Activated T-helper 17 cell treated with anti-CD3 and anti-CD28 coated beads, Interleukin-2, amount 50 U/mL, for 72 hours (primary cell): ENCODE measurements around the gene IL11. TPM values are rescaled to one million over a fixed set of nuclear protein-coding genes. Genes with fewer than 3 reads are reported as not detected.

Experiments
- ATAC-seq: fragments of 150-1000 bp; cut with Tn5 transposase; replicated peaks from 2 replicates; pipeline ENCODE4 v1.10.0; 2021; ENCODE audit warnings: mild to moderate bottlenecking, moderate library complexity
- H3K27ac Mint-ChIP-seq: one replicate; pipeline ENCODE4 v1.8.0; 2022; ENCODE audit warnings: mixed read lengths
- H3K27me3 Mint-ChIP-seq: one replicate; pipeline ENCODE4 v1.8.0; 2022; ENCODE audit warnings: mixed read lengths
- H3K36me3 Mint-ChIP-seq: one replicate; pipeline ENCODE4 v1.8.0; 2022; ENCODE audit warnings: low read depth, mild to moderate bottlenecking, mixed read lengths
- H3K4me1 Mint-ChIP-seq: one replicate; pipeline ENCODE4 v1.8.0; 2022; ENCODE audit warnings: mixed read lengths
- H3K4me3 Mint-ChIP-seq: one replicate; pipeline ENCODE4 v1.8.0; 2022; ENCODE audit warnings: mild to moderate bottlenecking, mixed read lengths
- H3K9me3 Mint-ChIP-seq: one replicate; pipeline ENCODE4 v1.8.0; 2022; ENCODE audit warnings: mixed read lengths
- total RNA-seq, 2 donors: library from RNA; stranded (reverse); gene quantifications; one replicate each; pipeline ENCODE4 v1.2.3, GENCODE V29; 2022

The IL11 gene
- total RNA-seq, 2 donors from 2014 or later: 0.15 to 0.95 TPM

DNA sequence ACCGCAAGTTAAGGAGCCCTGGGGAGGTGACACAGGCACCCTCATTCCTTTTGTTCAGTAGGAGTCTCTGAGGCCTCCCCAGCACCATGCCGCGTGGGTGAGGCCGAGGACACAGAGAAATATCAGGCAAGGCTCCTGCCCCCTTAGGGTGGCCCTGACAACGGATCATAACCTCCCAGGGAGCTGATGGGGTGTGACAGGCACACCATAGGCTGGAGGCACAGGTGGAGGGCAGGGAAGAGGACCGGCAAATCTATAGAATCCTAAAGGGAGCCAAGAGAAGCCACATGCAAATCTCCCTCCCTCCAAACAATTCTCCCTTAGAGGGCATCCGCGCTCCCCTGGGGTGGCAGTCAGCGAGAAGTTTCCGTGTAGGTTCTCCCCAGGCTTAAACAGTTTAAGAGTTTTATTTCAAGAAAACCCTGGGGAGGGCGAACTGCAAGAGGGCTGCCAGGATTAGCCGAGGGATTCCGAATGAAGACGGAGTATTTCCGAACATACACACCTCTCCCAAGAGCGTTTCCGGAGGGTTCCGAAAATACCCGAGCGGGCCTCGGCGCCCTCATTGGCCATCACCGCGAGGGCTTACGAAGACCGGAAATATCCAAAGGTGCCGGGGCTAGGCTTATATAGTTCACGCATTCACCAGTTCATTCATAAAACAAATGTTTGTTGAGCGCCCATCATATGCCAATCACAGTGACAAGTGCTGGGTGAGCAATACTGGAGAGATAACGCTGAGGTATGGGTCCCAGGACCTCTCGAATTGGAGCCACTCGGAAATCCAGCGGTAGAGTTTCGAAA lies 14.9 kb upstream of the IL11 start:
- ATAC-seq: peak; percentile 86
- peak overlapping the region; percentile 100 for H3K4me3 Mint-ChIP-seq
- peaks cover 51% of the 10 kb centered on the region for H3K36me3 Mint-ChIP-seq
- peaks cover 22% of the 10 kb centered on the region for H3K4me1 Mint-ChIP-seq
- no peaks in the 10 kb centered on the region for H3K9me3 Mint-ChIP-seq
- peak overlapping the region; percentile 100 for H3K27ac Mint-ChIP-seq
- no peaks in the 10 kb centered on the region for H3K27me3 Mint-ChIP-seq

- Mint-ChIP-seq H3K27me3 (no peaks in the 10 kb centered on the region), H3K27ac (peak within 1 kb of the TSS; percentile 100), H3K9me3 (no peaks in the 10 kb centered on the region), H3K4me1 (peaks cover 17% of the 10 kb centered on the region), H3K36me3 (peaks cover 43% of the 10 kb centered on the region), H3K4me3 (peak within 1 kb of the TSS; percentile 100)
- peak; percentile 11 for ATAC-seq
These were observed 14.1 kb upstream of the IL11 start, which contains the start of gene TMEM238 for GRCh38 chr19:55384131-55384919. Gene TMEM238 (minus strand): TSS chr19:55384292. CDS start chr19:55384259, 33 bp downstream.

GRCh38 chr19:55383279-55384130 lies 13.2 kb upstream of the IL11 start:
- Mint-ChIP-seq H3K4me1 (peaks cover 17% of the 10 kb centered on the region), H3K9me3 (no peaks in the 10 kb centered on the region), H3K27me3 (no peaks in the 10 kb centered on the region), H3K27ac (peak overlapping the region; percentile 34), H3K36me3 (peaks cover 35% of the 10 kb centered on the region), H3K4me3 (peak overlapping the region; percentile 86)
- ATAC-seq: peak; percentile 20

- Mint-ChIP-seq H3K36me3 (peaks cover 25% of the 10 kb centered on the region), H3K4me1 (peaks cover 17% of the 10 kb centered on the region), H3K27me3 (no peaks in the 10 kb centered on the region), H3K9me3 (no peaks in the 10 kb centered on the region), H3K27ac (peak overlapping the region; percentile 34), H3K4me3 (peak overlapping the region; percentile 86)
- no peak for ATAC-seq
These were observed 12.3 kb upstream of the IL11 start for GRCh38 chr19:55382522-55383054.

DNA sequence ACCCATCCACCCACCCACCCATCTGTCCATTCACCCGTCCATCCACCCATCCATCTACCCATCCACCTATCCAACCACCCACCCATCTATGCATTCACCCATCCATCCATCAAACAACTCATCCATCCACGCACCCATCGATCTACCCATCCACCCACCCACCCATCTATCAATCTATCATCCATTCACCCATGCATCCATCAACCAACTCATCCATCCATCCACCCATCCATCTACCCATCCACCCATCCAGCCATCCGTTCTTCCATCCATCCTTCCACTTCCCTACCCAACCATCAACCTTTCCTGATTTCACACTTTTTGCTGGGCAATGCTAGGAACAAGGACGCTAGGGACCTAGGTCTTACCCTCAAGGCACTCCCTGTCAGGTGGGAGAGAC lies 11.8 kb upstream of the IL11 start:
- H3K9me3 Mint-ChIP-seq: no peaks in the 10 kb centered on the region
- H3K36me3 Mint-ChIP-seq: peaks cover 20% of the 10 kb centered on the region
- H3K4me1 Mint-ChIP-seq: peaks cover 17% of the 10 kb centered on the region
- H3K27ac Mint-ChIP-seq: peak overlapping the region; percentile 34
- no peaks in the 10 kb centered on the region for H3K27me3 Mint-ChIP-seq
- ATAC-seq: no peak
- H3K4me3 Mint-ChIP-seq: peak overlapping the region; percentile 86

DNA sequence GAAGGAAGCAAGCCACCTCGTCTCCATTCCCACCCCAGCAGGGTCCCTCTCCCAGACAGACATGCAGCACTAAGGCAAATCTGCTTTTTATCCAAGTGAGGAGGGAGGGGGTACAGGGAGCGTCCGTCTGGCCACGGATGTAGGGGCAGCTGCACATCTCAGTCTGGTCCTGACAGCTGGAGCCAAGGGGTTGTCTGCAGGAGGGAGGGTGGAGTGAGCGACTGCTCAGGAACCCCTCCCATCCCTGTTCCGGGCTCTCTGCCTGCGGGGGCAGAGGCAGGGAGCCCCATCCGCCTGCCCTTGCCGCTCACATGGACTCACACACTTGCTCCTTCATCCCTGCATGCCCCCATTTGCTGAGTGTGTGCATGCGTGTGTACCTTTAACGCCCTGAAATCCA lies 8.9 kb upstream of the IL11 start:
- H3K4me3 Mint-ChIP-seq: no peak overlapping the region
- H3K36me3 Mint-ChIP-seq: no peaks in the 10 kb centered on the region
- ATAC-seq: no peak
- no peaks in the 10 kb centered on the region for H3K27me3 Mint-ChIP-seq
- peaks cover 12% of the 10 kb centered on the region for H3K4me1 Mint-ChIP-seq
- no peak overlapping the region for H3K27ac Mint-ChIP-seq
- no peaks in the 10 kb centered on the region for H3K9me3 Mint-ChIP-seq

GRCh38 chr19:55377356-55378131 lies 7.3 kb upstream of the IL11 start:
- no peaks in the 10 kb centered on the region for H3K36me3 Mint-ChIP-seq
- H3K27me3 Mint-ChIP-seq: peaks cover 6% of the 10 kb centered on the region
- no peaks in the 10 kb centered on the region for H3K9me3 Mint-ChIP-seq
- H3K4me3 Mint-ChIP-seq: no peak overlapping the region
- H3K4me1 Mint-ChIP-seq: peaks cover 12% of the 10 kb centered on the region
- ATAC-seq: no peak
- no peak overlapping the region for H3K27ac Mint-ChIP-seq

DNA sequence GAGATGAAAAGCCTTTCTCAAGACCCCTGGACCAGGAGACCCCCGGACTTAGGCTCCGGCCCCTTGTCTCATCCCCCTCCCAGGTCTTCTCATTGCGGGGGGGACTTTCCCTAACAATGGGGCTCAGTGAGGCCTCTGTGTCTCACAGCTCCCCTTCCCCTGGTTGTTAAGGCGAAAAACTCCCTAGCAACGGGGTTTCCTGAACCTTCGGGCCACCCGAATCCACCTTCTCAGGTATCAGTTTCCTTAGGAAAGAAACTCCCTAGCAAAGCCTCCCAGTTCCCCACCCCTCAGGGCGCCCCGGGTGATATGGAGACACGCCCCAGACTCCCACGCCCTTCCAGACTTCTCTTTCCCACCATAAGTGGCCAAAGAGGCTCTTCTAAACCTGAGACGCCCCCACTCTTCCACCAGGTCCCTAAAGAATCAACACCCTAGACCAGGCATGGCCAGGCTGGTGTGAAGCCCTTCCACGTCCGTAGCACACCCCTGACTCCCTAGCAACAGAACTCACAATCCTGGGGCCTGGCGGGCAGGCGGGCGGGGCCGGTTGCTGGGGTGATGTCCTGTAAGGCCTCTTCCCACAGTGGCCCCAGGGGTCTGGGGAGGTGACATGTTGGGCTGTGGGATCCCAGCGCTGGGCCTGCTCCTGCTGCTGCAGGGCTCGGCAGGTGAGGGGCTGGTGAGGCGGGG lies 6.1 kb upstream of the IL11 start, which contains the start of gene TMEM190:
TMEM190 (plus strand) TSS at position 586 of the 693 bp plus-strand sequence; CDS start at position 614, 28 bp downstream.
- H3K9me3 Mint-ChIP-seq: no peaks in the 10 kb centered on the region
- H3K27me3 Mint-ChIP-seq: peaks cover 11% of the 10 kb centered on the region
- no peak within 1 kb of the TSS for H3K27ac Mint-ChIP-seq
- H3K4me1 Mint-ChIP-seq: peaks cover 1% of the 10 kb centered on the region
- no peak for ATAC-seq
- H3K36me3 Mint-ChIP-seq: no peaks in the 10 kb centered on the region
- no peak within 1 kb of the TSS for H3K4me3 Mint-ChIP-seq

DNA sequence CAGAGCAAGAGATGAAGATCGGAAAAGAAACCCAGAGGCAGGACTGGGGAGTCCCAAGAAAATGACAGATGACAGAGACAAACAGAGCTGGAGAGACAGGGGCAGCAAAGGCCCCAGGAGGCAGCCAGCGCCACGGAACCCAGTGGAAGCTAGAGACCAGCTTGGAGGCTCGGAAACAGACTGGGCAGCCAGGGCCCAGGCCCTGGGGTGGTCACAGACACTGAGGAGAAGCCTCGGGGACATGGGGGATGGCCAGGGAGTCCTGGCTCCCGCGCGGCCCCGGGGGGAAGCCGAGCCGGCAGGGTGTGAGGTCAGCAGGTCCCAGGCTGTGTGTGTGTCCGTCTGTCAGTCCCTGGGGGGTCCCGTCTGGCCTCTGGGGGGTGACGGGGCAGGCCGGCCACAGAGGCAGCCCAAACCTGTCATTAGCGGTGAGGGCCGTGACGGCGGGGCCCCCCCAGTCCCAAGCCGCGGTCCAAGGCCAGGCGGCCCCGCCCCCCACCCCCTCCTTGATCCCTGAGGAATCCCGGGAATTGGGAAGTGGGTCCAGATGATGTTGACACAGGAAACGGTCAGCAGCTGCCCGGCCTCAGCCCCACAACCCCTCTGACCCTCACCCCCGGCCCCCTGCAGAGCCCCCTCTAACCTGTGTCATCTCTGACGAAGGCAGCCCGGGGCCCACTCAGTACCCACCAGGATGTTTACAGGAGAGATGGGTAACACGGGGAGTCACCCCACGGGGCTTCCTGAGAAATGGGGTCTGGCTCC lies 3.9 kb upstream of the IL11 start:
- H3K4me1 Mint-ChIP-seq: peaks cover 7% of the 10 kb centered on the region
- H3K27ac Mint-ChIP-seq: no peak overlapping the region
- H3K9me3 Mint-ChIP-seq: no peaks in the 10 kb centered on the region
- no peak for ATAC-seq
- H3K27me3 Mint-ChIP-seq: peaks cover 25% of the 10 kb centered on the region
- no peak overlapping the region for H3K4me3 Mint-ChIP-seq
- H3K36me3 Mint-ChIP-seq: peaks cover 6% of the 10 kb centered on the region

DNA sequence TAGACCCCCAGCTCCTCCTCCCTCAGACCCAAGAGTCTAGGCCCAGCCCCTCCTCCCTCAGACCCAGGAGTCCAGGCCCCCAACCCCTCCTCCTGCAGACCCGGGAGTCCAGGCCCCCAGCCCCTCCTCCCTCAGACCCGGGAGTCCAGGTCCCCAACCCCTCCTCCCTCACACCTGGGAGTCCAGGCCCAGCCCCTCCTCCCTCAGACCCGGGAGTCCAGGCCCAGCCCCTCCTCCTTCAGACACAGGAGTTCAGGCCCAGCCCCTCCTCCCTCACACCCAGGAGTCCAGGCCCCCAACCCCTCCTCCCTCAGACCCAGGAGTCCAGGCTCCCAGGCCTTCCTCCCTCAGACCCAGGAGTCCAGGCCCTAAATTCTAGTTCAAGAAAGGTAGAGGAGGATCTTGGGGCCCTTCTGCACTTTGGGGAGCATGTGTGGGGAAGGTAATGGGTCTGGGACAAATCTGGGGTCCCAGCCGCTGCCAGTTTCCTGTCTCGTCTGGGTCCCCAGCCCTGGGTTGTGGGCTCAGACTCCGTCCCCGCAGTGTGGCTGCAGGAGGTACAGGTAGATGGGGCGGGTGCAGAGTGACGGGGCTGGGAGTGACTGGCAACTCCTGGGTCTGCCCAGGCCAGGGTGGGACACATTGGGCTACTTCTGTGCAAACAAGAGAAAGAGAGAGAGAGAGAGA lies 3.2 kb upstream of the IL11 start:
- H3K27me3 Mint-ChIP-seq: peaks cover 25% of the 10 kb centered on the region
- peaks cover 6% of the 10 kb centered on the region for H3K36me3 Mint-ChIP-seq
- ATAC-seq: no peak
- H3K4me1 Mint-ChIP-seq: peaks cover 7% of the 10 kb centered on the region
- no peak overlapping the region for H3K27ac Mint-ChIP-seq
- H3K4me3 Mint-ChIP-seq: no peak overlapping the region
- H3K9me3 Mint-ChIP-seq: no peaks in the 10 kb centered on the region

GRCh38 chr19:55372316-55373081 lies 2.2 kb upstream of the IL11 start:
- Mint-ChIP-seq H3K27ac (no peak overlapping the region), H3K9me3 (no peaks in the 10 kb centered on the region), H3K4me3 (no peak overlapping the region), H3K4me1 (peaks cover 7% of the 10 kb centered on the region), H3K36me3 (peaks cover 6% of the 10 kb centered on the region), H3K27me3 (peaks cover 25% of the 10 kb centered on the region)
- ATAC-seq: no peak
